ENCODE data around the gene FBXL12.
"Not testable (repeated sequence)": the region's sequence is repeated elsewhere in the genome, so short reads cannot be mapped to it uniquely, and the experiment has no call there.

Gene FBXL12

DNA sequence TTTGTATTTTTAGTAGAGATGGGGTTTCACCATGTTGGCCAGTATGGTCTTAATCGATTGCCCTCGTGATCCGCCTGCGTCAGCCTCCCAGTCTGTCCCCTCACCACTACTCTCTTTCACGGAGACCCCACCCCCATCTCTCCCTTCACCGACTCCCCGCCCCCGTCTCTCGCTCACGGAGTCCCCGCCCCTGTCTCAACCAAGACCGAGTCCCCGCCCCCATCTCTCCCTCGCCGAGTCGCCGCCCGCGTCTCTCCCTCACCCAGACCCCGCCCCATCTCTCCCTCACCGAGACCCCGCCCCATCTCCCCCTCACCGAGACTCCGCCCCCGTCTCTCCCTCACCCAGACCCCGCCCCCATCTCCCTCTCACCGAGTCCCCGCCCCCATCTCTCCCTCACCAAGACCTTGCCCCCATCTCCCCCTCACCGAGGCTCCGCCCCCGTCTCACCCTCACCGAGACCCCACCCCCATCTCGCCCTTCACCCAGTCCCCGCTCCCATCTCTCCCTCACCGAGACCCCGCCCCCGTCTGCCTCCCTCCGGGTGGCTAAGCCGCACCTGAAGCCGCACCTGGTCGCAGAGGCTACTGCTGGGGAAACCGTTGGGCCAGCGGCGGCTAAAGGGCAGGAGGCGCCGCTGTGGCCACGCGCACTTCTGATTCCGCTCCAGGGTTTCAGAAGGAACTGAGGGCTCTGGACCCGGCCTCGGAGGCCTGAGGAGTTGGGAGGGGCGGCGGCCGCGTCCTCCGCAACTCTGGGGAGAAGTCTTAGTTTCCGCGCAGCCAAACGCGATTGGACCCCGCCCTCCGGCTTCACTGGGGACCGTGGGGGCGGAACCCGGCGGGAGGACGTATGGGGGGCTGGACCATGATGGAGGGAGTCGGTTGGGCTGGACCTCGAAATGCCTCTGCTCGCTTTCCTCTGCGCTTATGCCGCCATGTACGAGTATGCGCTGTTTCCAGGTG, 33.2 kb downstream of the FBXL12 start:
- peak; percentile 76 for ATAC-seq (replicated peaks; ENCODE audit: extremely low read depth, poor library complexity, severe bottlenecking)
- peaks cover 33% of the 10 kb centered on the region for H3K4me1 Mint-ChIP-seq

DNA sequence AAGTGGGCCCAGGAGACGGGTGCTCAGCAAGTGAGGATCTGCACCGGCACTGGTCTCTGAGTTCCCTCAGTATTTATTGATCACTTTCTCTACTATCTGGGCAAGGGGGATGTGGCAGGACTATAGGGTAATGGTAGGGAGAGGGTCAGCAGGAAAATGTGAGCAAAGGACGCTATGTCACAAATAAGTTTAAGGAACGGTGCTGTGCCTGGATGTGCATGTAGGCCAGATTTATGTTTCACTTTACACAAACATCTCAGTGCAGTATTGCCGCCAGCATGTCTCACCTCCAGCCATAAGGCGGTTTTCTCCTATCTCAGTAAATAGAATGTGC, 34.7 kb downstream of the FBXL12 start:
- H3K4me3 Mint-ChIP-seq = peak overlapping the region; percentile 8
- DNase-seq (ENCODE audit: low spot score in 2 of 2); H3K9me3 Mint-ChIP-seq; H3K27ac Mint-ChIP-seq (ENCODE audit: low read depth); ATAC-seq (replicated peaks; ENCODE audit: extremely low read depth, poor library complexity, severe bottlenecking); H3K27me3 Mint-ChIP-seq: not testable (repeated sequence)
- peaks cover 28% of the 10 kb centered on the region for H3K4me1 Mint-ChIP-seq
- peaks cover 13% of the 10 kb centered on the region for H3K36me3 Mint-ChIP-seq (ENCODE audit: insufficient read depth)

More for the DNA sequence above, 33.2 kb downstream of the FBXL12 start:
- Mint-ChIP-seq H3K4me3 (peak overlapping the region; percentile 87), H3K36me3 (ENCODE audit: insufficient read depth) (peaks cover 9% of the 10 kb centered on the region), H3K27me3 (no peaks in the 10 kb centered on the region), H3K27ac (ENCODE audit: low read depth) (peak overlapping the region; percentile 98), H3K9me3 (no peaks in the 10 kb centered on the region)
- DNase-seq (ENCODE audit: low spot score in 2 of 2) = peak; percentile 82 to 84

DNA sequence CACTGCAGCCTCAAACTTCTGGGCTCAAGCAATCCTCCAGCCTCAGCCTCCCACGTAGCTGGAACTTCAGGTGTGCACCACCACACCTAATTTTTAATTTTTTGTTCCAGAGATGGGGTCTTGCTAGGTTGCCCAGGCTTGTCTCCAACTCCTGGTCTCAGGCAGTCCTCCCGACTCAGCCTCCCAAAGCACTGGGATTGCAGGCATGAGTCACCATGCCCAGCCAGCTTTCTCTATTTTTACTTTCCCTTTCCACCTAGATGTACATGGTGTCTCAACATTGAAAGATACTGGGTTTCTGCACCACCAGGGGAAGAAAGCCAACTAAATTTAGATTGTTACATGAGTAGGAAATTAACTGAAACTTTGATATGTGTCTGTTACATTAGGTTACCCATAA, 36.5 kb downstream of the FBXL12 start:
- ATAC-seq (replicated peaks; ENCODE audit: extremely low read depth, poor library complexity, severe bottlenecking) = no peak
- no peak overlapping the region for H3K4me3 Mint-ChIP-seq
- no peak for DNase-seq (ENCODE audit: low spot score in 2 of 2)
- no peaks in the 10 kb centered on the region for H3K9me3 Mint-ChIP-seq
- no peaks in the 10 kb centered on the region for H3K27me3 Mint-ChIP-seq
- H3K4me1 Mint-ChIP-seq = peaks cover 28% of the 10 kb centered on the region
- peaks cover 14% of the 10 kb centered on the region for H3K36me3 Mint-ChIP-seq (ENCODE audit: insufficient read depth)
- H3K27ac Mint-ChIP-seq (ENCODE audit: low read depth) = no peak overlapping the region

DNA sequence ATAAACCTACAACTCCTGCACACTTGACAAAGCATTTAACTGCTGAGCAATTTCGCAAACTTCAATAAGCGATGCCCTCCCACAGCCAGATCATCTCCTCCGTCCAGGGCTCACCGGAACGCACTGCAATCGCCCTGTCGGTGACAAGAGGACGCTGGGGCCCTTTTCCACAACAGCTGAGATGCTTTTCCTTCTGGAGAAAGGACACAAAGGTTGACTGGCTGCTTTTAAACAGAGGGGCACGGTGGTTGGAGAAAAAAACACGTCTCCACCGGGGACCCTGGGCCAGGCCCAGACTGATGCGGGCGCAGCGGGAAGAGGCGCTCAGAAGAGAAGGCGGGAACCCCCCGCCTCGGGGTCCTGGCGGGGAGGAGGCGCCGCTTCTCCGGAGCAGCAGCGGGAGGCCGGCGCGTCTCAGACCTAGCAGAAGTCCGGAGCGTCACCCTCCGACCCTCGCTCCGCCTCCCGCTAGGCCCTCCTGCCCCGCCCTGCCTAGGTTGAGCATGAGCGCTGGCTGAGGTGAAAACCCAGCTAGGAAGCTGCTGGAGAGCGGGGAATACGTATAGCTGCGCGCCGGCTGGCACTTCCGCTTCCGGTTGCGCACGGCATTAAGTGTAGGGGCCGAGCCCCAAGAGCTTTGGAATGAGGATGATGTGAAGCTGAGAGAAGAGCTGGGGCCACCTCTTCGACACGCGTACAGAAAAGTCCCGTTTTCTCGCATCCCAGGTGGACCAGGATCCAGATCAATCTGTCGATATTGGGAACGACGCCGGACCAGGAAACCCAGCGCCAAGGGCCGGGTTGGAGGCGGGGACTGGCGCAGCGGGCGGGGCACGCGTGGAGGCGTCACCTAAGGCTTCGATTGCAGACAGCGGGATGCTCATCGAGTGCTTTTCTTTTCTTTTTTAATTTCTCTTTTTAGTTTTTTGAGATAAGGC, 50.4 kb downstream of the FBXL12 start, which contains the start of gene ZNF846:
Gene ZNF846, minus strand, starts transcription at position 564 of the 938 bp plus-strand sequence. CDS start 3,788 bp downstream, outside the sequence.
- ATAC-seq (replicated peaks; ENCODE audit: extremely low read depth, poor library complexity, severe bottlenecking) = peak; percentile 99
- H3K27me3 Mint-ChIP-seq = no peaks in the 10 kb centered on the region
- peak; percentile 89 to 90 for DNase-seq (ENCODE audit: low spot score in 2 of 2)
- H3K9me3 Mint-ChIP-seq = peaks cover 9% of the 10 kb centered on the region
- H3K4me1 Mint-ChIP-seq = peaks cover 6% of the 10 kb centered on the region
- H3K36me3 Mint-ChIP-seq (ENCODE audit: insufficient read depth) = peaks cover 15% of the 10 kb centered on the region
- H3K27ac Mint-ChIP-seq (ENCODE audit: low read depth) = peak within 1 kb of the TSS; percentile 95
- H3K4me3 Mint-ChIP-seq = peak within 1 kb of the TSS; percentile 87
